Esophagus (tissue), 2 donors: ENCODE data around the gene CEP162. TPM values are rescaled to one million over a fixed set of nuclear protein-coding genes. Genes with fewer than 3 reads are reported as not detected.
"Not testable (repeated sequence)": the region's sequence is repeated elsewhere in the genome, so short reads cannot be mapped to it uniquely, and the experiment has no call there.

Experiments used
- H3K27ac ChIP-seq, 2 donors: one replicate each; pipeline ENCODE4 v1.5.1; 2013; ENCODE audit warnings: low read depth in 2 of 2, mild to moderate bottlenecking in 2 of 2, inconsistent platforms in 1 of 2, low read length in 1 of 2, moderate library complexity in 1 of 2
- H3K27me3 ChIP-seq, 2 donors: one replicate each; pipeline ENCODE4 v1.6.1; 2013; ENCODE audit warnings: low read length in 2 of 2, control low read depth in 1 of 2, mild to moderate bottlenecking in 1 of 2; ENCODE audit not compliant: insufficient read depth in 2 of 2, control insufficient read depth in 1 of 2
- H3K36me3 ChIP-seq, 2 donors: one replicate each; pipeline ENCODE4 v1.6.1; 2013; ENCODE audit warnings: low read length in 1 of 2; ENCODE audit not compliant: control insufficient read depth in 2 of 2, insufficient read depth in 2 of 2
- H3K4me1 ChIP-seq, 2 donors: one replicate each; pipeline ENCODE4 v1.6.1; 2013; ENCODE audit warnings: low read length in 1 of 2; ENCODE audit not compliant: control insufficient read depth in 2 of 2, insufficient read depth in 2 of 2
- H3K4me3 ChIP-seq, 2 donors: one replicate each; pipeline ENCODE4 v1.5.1; 2013; ENCODE audit warnings: low read length in 2 of 2, mild to moderate bottlenecking in 2 of 2, low read depth in 1 of 2, moderate library complexity in 1 of 2
- H3K9me3 ChIP-seq, 2 donors: one replicate each; pipeline ENCODE4 v1.6.1; 2013; ENCODE audit warnings: mild to moderate bottlenecking in 2 of 2, low read depth in 1 of 2, low read length in 1 of 2, moderate library complexity in 1 of 2; ENCODE audit not compliant: control insufficient read depth in 2 of 2, insufficient read depth in 1 of 2
- WGBS, 2 donors: extraction: QIAGEN DNeasy Blood & Tissue Kit; methylation state at CpG; one replicate each; pipeline ENCODE4 v1.1.7; 2013; 5-methylcytosine and 5-hydroxymethylcytosine counted together
- polyA plus RNA-seq, 2 donors: library from polyadenylated mRNA; stranded (reverse); fragments of 200-250 nt; gene quantifications; one replicate each; pipeline ENCODE4 v1.2.3, GENCODE V29; 2013
- donor health status: healthy with polysubstance abuse.
- donor health status: Bipolar disorder and iron deficiency.

CEP162 gene
- polyA plus RNA-seq, 2 donors = 2.2 to 5.0 TPM

DNA sequence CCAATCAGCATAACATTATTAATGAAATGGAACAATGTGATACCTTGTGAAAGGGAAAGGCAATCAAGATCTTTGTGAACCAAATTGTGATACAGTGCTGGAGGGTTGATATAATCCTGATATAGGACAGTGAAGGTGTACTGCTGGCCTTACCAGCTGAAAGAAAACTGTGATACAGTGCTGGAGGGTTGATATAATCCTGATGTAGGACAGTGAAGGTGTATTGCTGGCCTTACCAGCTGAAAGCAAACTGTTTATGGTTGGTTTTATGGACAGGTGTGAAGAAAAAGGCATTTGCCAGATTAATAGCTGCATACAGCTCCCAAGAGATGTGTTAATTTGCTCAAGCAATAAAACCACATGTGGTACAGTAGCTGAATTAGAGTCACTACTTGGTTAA is 119.9 kb downstream of the CEP162 start:
- Histone ChIP-seq H3K27ac (no peak overlapping the region), H3K9me3 (no peaks in the 10 kb centered on the region), H3K4me3 (no peak overlapping the region), H3K4me1 (no peaks in the 10 kb centered on the region), H3K27me3 (no peaks in the 10 kb centered on the region), H3K36me3 (no peaks in the 10 kb centered on the region)

DNA sequence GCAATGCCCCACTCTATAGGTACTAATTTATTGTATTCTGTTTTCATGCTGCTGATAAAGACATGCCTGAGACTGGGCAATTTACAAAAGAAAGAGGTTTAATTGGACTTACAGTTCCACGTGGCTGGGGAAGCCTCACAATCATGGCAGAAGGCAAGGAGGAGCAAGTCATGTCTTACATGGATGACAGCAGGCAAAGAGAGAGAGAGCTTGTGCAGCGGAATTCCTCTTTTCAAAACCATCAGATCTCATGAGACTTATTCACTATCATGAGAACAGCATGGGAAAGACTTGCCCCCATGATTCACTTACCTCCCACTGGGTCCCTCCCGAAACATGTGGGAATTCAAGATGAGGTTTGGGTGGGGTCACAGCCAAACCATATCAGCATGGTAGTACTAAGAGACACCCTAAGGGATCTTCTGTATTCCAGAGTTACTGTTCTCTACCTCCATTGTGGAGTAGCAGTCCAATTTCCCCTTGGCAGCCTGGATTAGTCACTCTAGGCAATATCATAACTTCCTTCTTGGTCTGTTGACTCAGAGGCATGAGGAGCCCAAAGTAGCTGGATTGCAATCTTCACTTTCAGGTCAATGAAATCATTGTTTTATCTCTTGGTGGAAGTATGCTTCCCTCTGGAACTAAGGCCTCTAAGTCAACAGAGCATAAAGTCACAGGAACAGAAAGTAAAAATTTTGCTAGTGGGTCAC is 122.1 kb downstream of the CEP162 start:
- not testable (repeated sequence) for H3K36me3 ChIP-seq, H3K27me3 ChIP-seq, H3K27ac ChIP-seq, H3K9me3 ChIP-seq, H3K4me1 ChIP-seq, H3K4me3 ChIP-seq
- whole genome bisulfite sequencing, 2 donors = 88 to 91% methylated on average over 3 of the region's 3 CpGs

DNA sequence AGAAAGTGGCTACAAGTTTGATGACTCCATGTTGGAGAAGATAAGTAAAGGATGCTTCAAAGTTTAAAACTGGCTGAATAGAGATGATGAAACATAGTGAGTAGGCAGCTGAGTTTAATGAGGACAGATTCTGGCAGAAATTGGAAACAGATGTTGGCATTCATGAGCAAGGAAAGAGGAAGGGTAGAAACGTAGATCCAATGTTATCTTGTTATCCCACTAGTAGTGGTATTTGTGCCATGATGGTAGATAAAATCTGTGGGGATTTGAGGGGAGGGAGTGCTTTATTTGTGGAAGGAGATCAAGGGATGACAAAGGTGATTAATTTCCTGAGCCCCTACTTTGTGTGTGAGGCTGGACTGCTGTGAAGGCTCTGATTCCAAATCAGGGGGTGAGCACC is 124.4 kb downstream of the CEP162 start:
- H3K27me3 ChIP-seq = no peaks in the 10 kb centered on the region
- no peak overlapping the region for H3K27ac ChIP-seq
- H3K9me3 ChIP-seq = no peaks in the 10 kb centered on the region
- no peak overlapping the region for H3K4me3 ChIP-seq
- no peaks in the 10 kb centered on the region for H3K36me3 ChIP-seq
- WGBS, 2 donors = 21 to 32% methylated on average over 1 of the region's 1 CpG
- no peaks in the 10 kb centered on the region for H3K4me1 ChIP-seq

DNA sequence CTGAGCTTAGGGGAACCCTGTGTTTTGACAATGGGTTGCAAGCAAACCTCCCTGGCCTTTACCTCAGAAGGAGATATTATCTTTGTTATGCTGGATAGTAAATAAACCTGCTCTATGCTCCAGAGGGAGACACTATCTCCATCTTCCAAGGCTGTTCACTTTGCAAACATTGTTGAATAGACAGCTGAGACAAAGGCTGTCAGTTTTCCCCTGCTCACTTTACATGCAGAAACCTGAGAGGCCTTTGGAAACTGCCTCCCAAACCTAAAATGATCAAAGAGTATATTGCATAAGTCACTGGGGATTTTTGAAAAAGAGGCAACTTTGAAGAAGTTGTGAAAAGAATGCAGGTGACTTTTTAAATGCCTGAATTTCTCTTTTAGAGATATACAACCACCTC is 132.3 kb downstream of the CEP162 start:
- Histone ChIP-seq H3K9me3 (no peaks in the 10 kb centered on the region), H3K27ac (no peak overlapping the region), H3K36me3 (no peaks in the 10 kb centered on the region), H3K27me3 (no peaks in the 10 kb centered on the region), H3K4me3 (no peak overlapping the region), H3K4me1 (no peaks in the 10 kb centered on the region)

DNA sequence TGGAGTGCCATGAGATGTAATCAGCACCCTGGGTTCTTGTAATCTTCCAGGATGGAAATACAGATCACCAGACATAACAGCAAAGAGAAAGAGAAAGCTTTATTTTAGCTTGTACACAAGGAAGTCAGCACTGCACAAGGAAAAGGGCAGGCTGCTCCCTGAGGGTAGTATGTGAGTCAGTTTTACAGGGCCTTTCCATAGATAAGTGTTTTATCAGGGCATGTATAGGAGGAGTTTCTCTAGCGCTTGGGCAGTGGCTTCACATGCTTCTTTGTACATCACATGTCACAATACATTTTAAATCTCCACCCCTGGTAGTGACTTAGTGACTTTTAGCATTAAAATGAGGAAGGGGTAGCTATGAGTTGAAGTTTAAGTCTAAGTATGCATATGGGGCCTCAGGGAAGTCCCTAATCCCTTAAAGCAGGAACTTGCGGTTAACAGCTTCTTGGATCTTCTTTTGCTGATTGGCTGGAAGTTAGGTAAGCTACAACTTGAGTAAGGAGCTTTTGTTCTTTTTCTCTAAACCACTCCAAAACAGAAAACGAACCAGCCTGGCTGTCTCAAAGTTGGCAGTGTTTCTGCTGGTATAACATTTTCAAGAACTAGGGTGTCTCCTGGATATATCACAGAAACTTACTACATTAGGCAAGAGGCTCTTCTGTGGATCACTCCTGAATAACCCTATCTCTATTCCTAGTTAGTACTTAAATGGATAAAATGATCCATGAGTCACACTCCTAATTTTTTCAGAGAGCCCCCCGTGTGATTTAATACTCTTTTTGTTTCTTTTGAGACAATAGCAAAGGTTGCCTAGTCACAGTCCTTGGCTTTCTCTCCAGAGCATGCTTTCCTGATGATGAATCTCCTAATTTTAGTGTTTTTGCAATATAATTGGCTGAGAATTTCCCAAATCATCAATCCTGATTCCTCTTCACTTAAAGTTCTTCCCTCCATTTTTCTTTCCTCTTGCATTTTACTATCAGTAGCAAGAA is 133.7 kb downstream of the CEP162 start:
- no peaks in the 10 kb centered on the region for H3K4me1 ChIP-seq
- H3K27me3 ChIP-seq = no peaks in the 10 kb centered on the region
- H3K4me3 ChIP-seq = no peak overlapping the region
- no peak overlapping the region for H3K27ac ChIP-seq
- H3K9me3 ChIP-seq = no peaks in the 10 kb centered on the region
- 52 to 65% methylated on average over 4 of the region's 4 CpGs for WGBS, 2 donors
- no peaks in the 10 kb centered on the region for H3K36me3 ChIP-seq

DNA sequence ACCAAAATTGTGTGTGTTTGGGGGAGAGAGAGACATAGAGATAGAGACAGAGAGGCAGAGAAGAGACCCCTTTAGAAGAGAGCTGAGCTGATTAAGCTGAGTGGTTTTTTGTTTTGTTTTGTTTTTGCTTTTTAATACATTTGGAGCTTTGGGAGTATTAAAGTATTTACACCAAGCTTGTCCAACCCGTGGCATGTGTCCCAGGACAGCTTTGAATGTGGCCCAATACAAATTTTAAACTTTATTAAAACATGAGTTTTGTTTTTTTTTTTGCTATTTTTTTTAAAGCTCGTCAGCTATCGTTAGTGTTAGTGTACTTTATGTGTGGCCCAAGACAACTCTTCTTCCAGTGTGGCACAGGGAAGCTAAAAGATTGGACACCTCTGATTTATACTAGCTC is 137.9 kb downstream of the CEP162 start:
- H3K27ac ChIP-seq = no peak overlapping the region
- WGBS, 2 donors = 72 to 74% methylated on average over 3 of the region's 3 CpGs
- no peaks in the 10 kb centered on the region for H3K27me3 ChIP-seq
- H3K4me3 ChIP-seq = no peak overlapping the region
- H3K9me3 ChIP-seq = no peaks in the 10 kb centered on the region
- H3K36me3 ChIP-seq = no peaks in the 10 kb centered on the region
- H3K4me1 ChIP-seq = no peaks in the 10 kb centered on the region

DNA sequence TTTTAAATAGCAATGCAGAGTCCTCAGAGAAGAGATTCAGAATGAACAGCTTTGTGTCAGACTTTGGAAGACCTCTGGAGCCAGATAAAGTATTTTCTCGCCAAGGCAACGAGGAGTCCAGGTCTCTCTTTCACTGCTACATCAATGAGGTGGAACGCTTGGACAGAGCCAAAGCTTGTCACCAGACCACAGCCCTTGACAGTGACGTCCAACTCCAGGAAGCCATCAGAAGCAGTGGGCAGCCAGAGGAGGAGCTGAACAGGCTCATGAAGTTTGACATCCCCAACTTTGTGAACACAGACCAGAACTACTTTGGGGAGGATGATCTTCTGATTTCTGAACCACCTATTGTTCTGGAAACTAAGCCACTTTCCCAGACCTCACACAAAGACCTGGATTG is 138.4 kb downstream of the CEP162 start:
- Histone ChIP-seq H3K4me3 (no peak overlapping the region), H3K4me1 (no peaks in the 10 kb centered on the region), H3K27ac (no peak overlapping the region), H3K9me3 (no peaks in the 10 kb centered on the region), H3K36me3 (no peaks in the 10 kb centered on the region), H3K27me3 (no peaks in the 10 kb centered on the region)
- 76 to 79% methylated on average over 4 of the region's 4 CpGs for WGBS, 2 donors

DNA sequence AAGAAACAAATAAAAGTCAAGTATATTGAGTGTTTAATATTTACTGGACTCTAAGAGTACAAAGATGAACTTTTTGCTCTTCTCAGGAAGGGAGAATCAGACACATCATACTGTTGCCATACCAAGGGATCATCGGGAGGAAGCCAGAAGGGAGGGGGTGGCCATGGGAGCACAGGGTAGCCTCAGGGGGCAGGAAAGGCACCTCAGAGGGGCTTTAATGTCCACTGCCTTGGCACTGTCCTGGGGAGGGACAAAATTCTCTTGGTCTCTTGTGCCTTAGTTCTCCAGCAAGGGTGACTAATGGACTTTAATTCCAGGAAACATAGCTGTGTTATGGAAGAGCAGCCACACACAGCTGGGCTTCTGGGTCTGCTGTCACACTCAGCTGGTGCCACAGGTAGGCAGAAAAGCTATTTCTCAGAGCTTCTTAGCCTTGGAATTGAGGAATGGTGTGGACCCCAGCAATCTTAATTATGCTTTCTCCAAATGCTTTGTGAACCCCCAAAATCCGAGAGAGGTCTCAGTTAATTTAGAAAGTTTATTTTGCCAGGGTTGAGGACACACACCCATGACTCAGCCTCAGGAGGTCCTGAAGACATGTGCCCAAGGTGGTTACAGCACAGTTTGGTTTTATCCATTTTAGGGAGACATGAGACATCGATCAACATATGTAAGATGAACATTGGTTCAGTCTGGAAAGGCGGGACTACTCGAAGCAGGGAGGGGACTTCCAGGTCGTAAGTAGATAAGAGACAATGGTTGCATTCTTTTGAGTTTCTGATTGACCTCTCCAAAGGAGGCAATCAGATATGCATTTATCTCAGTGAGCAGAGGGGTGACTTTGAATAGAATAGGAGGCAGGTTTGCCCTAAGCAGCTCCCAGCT is 140.7 kb downstream of the CEP162 start:
- 66 to 76% methylated on average over 6 of the region's 6 CpGs for WGBS, 2 donors
- H3K4me1 ChIP-seq = no peaks in the 10 kb centered on the region
- no peaks in the 10 kb centered on the region for H3K27me3 ChIP-seq
- H3K4me3 ChIP-seq = no peak overlapping the region
- no peaks in the 10 kb centered on the region for H3K36me3 ChIP-seq
- no peak overlapping the region for H3K27ac ChIP-seq
- H3K9me3 ChIP-seq = no peaks in the 10 kb centered on the region

DNA sequence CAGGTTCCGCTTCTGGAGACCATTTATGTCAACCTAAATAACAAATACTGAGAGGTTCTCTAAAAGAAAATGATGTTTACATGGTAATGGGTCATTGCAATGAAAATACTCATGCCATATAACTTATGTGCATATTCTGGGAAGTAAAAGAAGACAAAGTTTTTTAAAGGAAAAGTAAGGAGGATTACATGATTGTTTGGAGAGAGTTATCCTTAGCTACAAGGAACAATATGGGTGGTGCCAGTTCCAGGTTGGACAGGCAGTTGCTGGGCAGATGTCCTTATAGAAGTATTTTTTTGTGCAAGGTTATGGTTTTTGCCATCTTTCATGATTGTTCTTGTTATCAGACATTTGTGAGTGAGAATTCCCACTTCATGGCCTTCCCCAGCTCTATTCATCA is 141.4 kb downstream of the CEP162 start:
- Histone ChIP-seq H3K4me3 (no peak overlapping the region), H3K4me1 (no peaks in the 10 kb centered on the region), H3K36me3 (no peaks in the 10 kb centered on the region), H3K9me3 (no peaks in the 10 kb centered on the region), H3K27me3 (no peaks in the 10 kb centered on the region), H3K27ac (no peak overlapping the region)
- 91 to 100% methylated on average over 1 of the region's 1 CpG for WGBS, 2 donors
